ENCODE data around the gene EFCAB7. TPM values are rescaled to one million over a fixed set of nuclear protein-coding genes. Genes with fewer than 3 reads are reported as not detected.
A peak's percentile ranks its signal among the peaks of the same experiment; 100 is the strongest.

The EFCAB7 gene
- total RNA-seq, 2 experiments from 2014 or later, result 5.7 to 8.9 TPM

DNA sequence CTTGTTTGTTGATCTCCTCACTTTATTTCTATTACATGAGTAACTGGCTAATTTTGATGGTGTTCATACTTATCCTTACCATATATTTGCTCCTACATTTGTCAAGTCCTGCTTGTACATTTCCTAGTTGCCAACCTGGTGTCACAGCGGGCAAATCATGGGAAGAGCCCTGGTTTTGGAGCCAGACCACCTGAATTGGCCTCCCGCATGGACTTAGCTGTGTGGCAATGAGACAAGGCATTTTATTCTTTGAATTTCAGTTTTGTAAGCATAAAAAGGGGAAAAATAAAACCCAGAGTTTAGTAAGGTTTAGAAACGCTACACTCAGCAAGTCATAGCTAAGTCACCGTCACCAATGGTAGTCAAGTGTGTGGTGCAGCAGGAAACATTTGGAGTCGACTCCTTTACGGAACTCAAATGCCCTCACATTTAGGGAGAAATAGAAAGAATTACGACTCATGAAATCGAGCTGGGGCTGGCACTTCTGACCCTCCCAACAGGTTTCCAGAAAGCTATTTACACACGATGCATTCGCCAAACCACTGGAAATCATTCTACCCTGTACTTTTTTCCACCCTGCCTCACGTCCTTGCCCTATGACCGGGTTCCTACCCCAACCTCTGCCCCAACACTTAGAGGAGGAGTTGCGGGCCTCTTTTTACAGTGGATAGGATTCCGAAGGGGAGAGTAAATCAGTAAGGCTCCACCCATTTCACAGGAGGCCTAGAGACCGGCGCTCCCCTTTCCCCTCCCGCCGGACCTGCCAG lies 69.4 kb downstream of the EFCAB7 start:
- H3K4me1 Mint-ChIP-seq (ENCODE audit: low read depth), result peaks cover 45% of the 10 kb centered on the region
- peak in 1 of 14 experiments; percentile 7 for DNase-seq

DNA sequence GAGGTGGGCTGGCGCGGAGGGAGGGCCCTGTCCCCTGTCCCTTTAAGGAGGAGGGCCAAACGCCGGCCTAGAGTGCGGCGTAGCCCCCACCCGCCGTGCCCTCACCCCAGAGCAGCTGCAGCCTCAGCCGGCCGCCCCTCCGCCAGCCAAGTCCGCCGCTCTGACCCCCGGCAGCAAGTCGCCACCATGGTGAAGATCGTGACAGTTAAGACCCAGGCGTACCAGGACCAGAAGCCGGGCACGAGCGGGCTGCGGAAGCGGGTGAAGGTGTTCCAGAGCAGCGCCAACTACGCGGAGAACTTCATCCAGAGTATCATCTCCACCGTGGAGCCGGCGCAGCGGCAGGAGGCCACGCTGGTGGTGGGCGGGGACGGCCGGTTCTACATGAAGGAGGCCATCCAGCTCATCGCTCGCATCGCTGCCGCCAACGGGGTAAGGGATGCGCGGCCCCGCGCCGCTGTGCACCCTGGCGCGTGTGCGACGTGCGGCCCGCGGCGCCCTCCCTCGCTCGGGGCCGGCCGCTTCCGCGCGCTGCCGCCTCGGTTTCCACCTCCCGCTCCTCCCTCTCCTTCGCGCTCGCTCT lies 70.1 kb downstream of the EFCAB7 start, which contains the start of gene PGM1:
TSS of gene PGM1 (plus strand) at position 109 of the 583 bp plus-strand sequence. CDS start at position 187, 78 bp downstream.
- no peaks in the 10 kb centered on the region for H3K27me3 ChIP-seq (ENCODE audit: control insufficient read depth in 1 of 2, insufficient read depth in 2 of 2, low read length in 2 of 2)
- peak within 1 kb of the TSS; percentile 99 for H3K4me3 Mint-ChIP-seq
- H3K4me1 ChIP-seq (ENCODE audit: insufficient read depth, low read length), result peaks cover 21% of the 10 kb centered on the region
- H3K36me3 Mint-ChIP-seq (ENCODE audit: low read depth), result peaks cover 14% of the 10 kb centered on the region
- ChIA-PET POLR2A (interaction anchor here (0.6 to 1.7 kb wide), 11 partner anchors 11 to 1827 kb away, joined by 3 to 10 read pairs (median 3); partner anchors contain the start of genes ATG4C, EFCAB7, ITGB3BP and JAK1), CTCF (interaction anchor here (1.7 kb wide), 1 partner anchor 17 kb away, joined by 5 read pairs; no protein-coding TSS in a partner anchor)
- peak; percentile 77 for ATAC-seq (ENCODE audit: poor library complexity)
- peaks cover 45% of the 10 kb centered on the region for H3K4me1 Mint-ChIP-seq (ENCODE audit: low read depth)
- H3K27ac Mint-ChIP-seq, result peak within 1 kb of the TSS; percentile 99
- H3K27ac ChIP-seq (ENCODE audit: low read depth in 1 of 2, low read length in 2 of 2), result peak within 1 kb of the TSS; percentile 82 to 87
- no peaks in the 10 kb centered on the region for H3K27me3 Mint-ChIP-seq
- peak within 1 kb of the TSS; percentile 87 for H3K4me3 ChIP-seq (ENCODE audit: low read length)
- DNase-seq, result peak; percentile 55 to 91 (median 73)
- H3K9me3 ChIP-seq (ENCODE audit: control insufficient read depth in 1 of 2, insufficient read depth in 1 of 2, low read length in 2 of 2), result no peaks in the 10 kb centered on the region
- TF ChIP-seq, protein P1, sequence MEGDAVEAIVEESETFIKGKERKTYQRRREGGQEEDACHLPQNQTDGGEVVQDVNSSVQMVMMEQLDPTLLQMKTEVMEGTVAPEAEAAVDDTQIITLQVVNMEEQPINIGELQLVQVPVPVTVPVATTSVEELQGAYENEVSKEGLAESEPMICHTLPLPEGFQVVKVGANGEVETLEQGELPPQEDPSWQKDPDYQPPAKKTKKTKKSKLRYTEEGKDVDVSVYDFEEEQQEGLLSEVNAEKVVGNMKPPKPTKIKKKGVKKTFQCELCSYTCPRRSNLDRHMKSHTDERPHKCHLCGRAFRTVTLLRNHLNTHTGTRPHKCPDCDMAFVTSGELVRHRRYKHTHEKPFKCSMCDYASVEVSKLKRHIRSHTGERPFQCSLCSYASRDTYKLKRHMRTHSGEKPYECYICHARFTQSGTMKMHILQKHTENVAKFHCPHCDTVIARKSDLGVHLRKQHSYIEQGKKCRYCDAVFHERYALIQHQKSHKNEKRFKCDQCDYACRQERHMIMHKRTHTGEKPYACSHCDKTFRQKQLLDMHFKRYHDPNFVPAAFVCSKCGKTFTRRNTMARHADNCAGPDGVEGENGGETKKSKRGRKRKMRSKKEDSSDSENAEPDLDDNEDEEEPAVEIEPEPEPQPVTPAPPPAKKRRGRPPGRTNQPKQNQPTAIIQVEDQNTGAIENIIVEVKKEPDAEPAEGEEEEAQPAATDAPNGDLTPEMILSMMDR (IDR thresholded peaks at IDR 0.05), result no peak
- intact Hi-C loops (cut with DNase I, micrococcal nuclease), result loop anchor here in 1 of 2 experiments (1.0 to 10.0 kb wide), 2 partner anchors 226 to 1471 kb away; partner anchors contain the start of gene ALG6
- no peaks in the 10 kb centered on the region for H3K9me3 Mint-ChIP-seq
- no peaks in the 10 kb centered on the region for H3K36me3 ChIP-seq (ENCODE audit: insufficient read depth, low read length)

More for the DNA sequence above, 69.4 kb downstream of the EFCAB7 start:
- no peaks in the 10 kb centered on the region for H3K9me3 ChIP-seq (ENCODE audit: control insufficient read depth in 1 of 2, insufficient read depth in 1 of 2, low read length in 2 of 2)
- no peaks in the 10 kb centered on the region for H3K27me3 ChIP-seq (ENCODE audit: control insufficient read depth in 1 of 2, insufficient read depth in 2 of 2, low read length in 2 of 2)
- TF ChIP-seq, protein P1 (IDR thresholded peaks at IDR 0.05), result no peak
- Mint-ChIP-seq H3K9me3 (no peaks in the 10 kb centered on the region), H3K27me3 (no peaks in the 10 kb centered on the region), H3K27ac (peak overlapping the region; percentile 99), H3K4me3 (peak overlapping the region; percentile 99), H3K36me3 (ENCODE audit: low read depth) (peaks cover 14% of the 10 kb centered on the region)
- H3K4me3 ChIP-seq (ENCODE audit: low read length), result peak overlapping the region; percentile 87
- intact Hi-C loops (cut with DNase I, micrococcal nuclease), result loop anchor here in 1 of 2 experiments (1.0 to 10.0 kb wide), 2 partner anchors 225 to 1472 kb away; partner anchors contain the start of gene ALG6
- ChIA-PET CTCF (interaction anchor here (1.3 to 1.7 kb wide), 2 partner anchors 17 to 32 kb away, joined by 3 to 5 read pairs; no protein-coding TSS in a partner anchor), POLR2A (interaction anchor here (0.6 to 1.7 kb wide), 12 partner anchors 10 to 1828 kb away, joined by 3 to 10 read pairs (median 3); partner anchors contain the start of genes ATG4C, EFCAB7, ITGB3BP and JAK1)
- H3K36me3 ChIP-seq (ENCODE audit: insufficient read depth, low read length), result no peaks in the 10 kb centered on the region
- peaks cover 21% of the 10 kb centered on the region for H3K4me1 ChIP-seq (ENCODE audit: insufficient read depth, low read length)
- H3K27ac ChIP-seq (ENCODE audit: low read depth in 1 of 2, low read length in 2 of 2), result peak overlapping the region; percentile 64 to 66
- ATAC-seq (ENCODE audit: poor library complexity), result no peak

Measured in CD4-positive, alpha-beta T cell (primary cell).